Measurements from ENCODE around the gene GTPBP4. TPM values are rescaled to one million over a fixed set of nuclear protein-coding genes. Genes with fewer than 3 reads are reported as not detected.
"Not testable (repeated sequence)": the region's sequence is repeated elsewhere in the genome, so short reads cannot be mapped to it uniquely, and the experiment has no call there.

The GTPBP4 gene
- total RNA-seq, 4 donors from 2014 or later, result 16.9 to 196 (median 22.6) TPM

GRCh38 chr10:1035201-1035600 lies 47.0 kb downstream of the GTPBP4 start:
- Histone ChIP-seq H3K36me3 (peaks cover 0 to 10% (median 0%) of the 10 kb centered on the region in 3 donors), H3K4me3 (no peak overlapping the region), H3K4me1 (peaks cover 0 to 7% (median 0%) of the 10 kb centered on the region in 4 donors), H3K9me3 (no peaks in the 10 kb centered on the region), H3K27me3 (no peaks in the 10 kb centered on the region), H3K27ac (no peak overlapping the region)
- no peak for DNase-seq
- no peak for TF ChIP-seq POLR2A (IDR thresholded peaks at IDR 0.05)
- TF ChIP-seq, protein P1, sequence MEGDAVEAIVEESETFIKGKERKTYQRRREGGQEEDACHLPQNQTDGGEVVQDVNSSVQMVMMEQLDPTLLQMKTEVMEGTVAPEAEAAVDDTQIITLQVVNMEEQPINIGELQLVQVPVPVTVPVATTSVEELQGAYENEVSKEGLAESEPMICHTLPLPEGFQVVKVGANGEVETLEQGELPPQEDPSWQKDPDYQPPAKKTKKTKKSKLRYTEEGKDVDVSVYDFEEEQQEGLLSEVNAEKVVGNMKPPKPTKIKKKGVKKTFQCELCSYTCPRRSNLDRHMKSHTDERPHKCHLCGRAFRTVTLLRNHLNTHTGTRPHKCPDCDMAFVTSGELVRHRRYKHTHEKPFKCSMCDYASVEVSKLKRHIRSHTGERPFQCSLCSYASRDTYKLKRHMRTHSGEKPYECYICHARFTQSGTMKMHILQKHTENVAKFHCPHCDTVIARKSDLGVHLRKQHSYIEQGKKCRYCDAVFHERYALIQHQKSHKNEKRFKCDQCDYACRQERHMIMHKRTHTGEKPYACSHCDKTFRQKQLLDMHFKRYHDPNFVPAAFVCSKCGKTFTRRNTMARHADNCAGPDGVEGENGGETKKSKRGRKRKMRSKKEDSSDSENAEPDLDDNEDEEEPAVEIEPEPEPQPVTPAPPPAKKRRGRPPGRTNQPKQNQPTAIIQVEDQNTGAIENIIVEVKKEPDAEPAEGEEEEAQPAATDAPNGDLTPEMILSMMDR (IDR thresholded peaks at IDR 0.05), result no peak

DNA sequence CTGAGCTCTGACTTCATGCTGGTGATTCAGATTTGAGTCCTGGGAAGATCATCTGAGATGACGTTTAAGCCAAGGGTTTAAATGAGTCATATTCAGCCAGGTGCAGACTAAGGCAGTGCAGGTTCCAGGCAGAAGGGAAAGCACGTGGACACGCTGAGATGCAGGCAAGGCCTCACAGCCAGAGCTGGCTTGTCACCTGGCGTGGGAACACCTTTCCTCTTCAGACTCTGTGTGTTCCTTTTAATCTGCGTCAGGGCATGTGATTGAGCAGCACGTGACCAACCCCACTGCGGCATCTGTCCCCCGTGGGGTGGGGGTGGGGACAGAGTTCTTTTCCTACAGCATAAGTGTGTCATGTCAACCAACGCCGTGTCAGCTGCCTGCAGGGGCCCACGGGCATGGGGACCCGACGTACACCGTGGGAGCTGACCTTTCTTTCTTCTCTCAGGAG lies 48.1 kb downstream of the GTPBP4 start:
- H3K36me3 ChIP-seq, result peaks cover 0 to 22% (median 0%) of the 10 kb centered on the region in 3 donors
- DNase-seq, result peak in 2 of 3 donors; percentile 30 to 68

GRCh38 chr10:1037098-1037497 lies 48.9 kb downstream of the GTPBP4 start:
- peaks cover 0 to 7% (median 0%) of the 10 kb centered on the region in 4 donors for H3K4me1 ChIP-seq
- TF ChIP-seq, protein P1 (IDR thresholded peaks at IDR 0.05), result no peak
- no peak for TF ChIP-seq POLR2A (IDR thresholded peaks at IDR 0.05)
- H3K36me3 ChIP-seq, result peaks cover 0 to 29% (median under 1%) of the 10 kb centered on the region in 3 donors
- H3K27me3 ChIP-seq, result no peaks in the 10 kb centered on the region
- no peak overlapping the region for H3K4me3 ChIP-seq
- no peak for DNase-seq
- H3K27ac ChIP-seq, result no peak overlapping the region
- no peaks in the 10 kb centered on the region for H3K9me3 ChIP-seq

More for the DNA sequence above, 48.1 kb downstream of the GTPBP4 start:
- Histone ChIP-seq H3K27ac (no peak overlapping the region), H3K27me3 (no peaks in the 10 kb centered on the region), H3K4me1 (peaks cover 0 to 7% (median 0%) of the 10 kb centered on the region in 4 donors), H3K4me3 (no peak overlapping the region), H3K9me3 (no peaks in the 10 kb centered on the region)
- no peak for TF ChIP-seq POLR2A (IDR thresholded peaks at IDR 0.05)
- TF ChIP-seq, protein P1 (IDR thresholded peaks at IDR 0.05), result no peak

DNA sequence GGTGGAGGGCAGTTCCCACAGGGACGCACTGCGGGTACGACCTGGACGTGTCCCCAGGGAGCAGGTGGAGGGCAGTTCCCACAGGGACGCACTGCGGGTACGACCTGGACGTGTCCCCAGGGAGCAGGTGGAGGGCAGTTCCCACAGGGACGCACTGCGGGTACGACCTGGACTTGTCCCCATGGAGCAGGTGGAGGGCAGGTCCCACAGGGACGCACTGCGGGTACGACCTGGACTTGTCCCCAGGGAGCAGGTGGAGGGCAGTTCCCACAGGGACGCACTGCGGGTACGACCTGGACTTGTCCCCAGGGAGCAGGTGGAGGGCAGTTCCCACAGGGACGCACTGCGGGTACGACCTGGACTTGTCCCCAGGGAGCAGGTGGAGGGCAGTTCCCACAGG lies 50.5 kb downstream of the GTPBP4 start:
- H3K9me3 ChIP-seq, H3K4me3 ChIP-seq, H3K4me1 ChIP-seq, DNase-seq, H3K27ac ChIP-seq, H3K27me3 ChIP-seq: not testable (repeated sequence)
- peaks cover 0 to 46% (median 5%) of the 10 kb centered on the region in 3 donors for H3K36me3 ChIP-seq

DNA sequence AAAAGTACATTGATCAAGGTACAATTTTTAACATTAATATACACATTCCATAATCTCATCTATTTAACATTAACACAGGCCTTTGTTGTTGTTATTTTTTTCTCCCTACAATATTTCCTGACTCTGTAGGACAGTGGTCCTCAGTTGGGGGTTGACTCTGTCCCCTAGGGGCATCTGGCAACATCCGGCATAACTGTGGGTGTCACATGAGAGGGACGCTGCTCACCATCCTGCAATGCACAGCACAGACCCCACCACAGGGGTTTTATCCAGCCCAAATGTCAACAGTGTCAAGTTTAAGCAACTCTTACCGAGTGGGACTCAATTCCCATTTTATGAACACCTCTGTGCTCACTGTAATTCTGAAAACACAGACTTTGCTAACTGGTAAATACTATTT lies 51.9 kb downstream of the GTPBP4 start:
- no peak for DNase-seq
- no peaks in the 10 kb centered on the region for H3K27me3 ChIP-seq
- peaks cover 0 to 10% (median 3%) of the 10 kb centered on the region in 4 donors for H3K4me1 ChIP-seq
- peaks cover 0 to 46% (median 5%) of the 10 kb centered on the region in 3 donors for H3K36me3 ChIP-seq
- H3K27ac ChIP-seq, result no peak overlapping the region
- no peaks in the 10 kb centered on the region for H3K9me3 ChIP-seq
- TF ChIP-seq, protein P1 (IDR thresholded peaks at IDR 0.05), result no peak
- TF ChIP-seq POLR2A (IDR thresholded peaks at IDR 0.05), result no peak
- no peak overlapping the region for H3K4me3 ChIP-seq

DNA sequence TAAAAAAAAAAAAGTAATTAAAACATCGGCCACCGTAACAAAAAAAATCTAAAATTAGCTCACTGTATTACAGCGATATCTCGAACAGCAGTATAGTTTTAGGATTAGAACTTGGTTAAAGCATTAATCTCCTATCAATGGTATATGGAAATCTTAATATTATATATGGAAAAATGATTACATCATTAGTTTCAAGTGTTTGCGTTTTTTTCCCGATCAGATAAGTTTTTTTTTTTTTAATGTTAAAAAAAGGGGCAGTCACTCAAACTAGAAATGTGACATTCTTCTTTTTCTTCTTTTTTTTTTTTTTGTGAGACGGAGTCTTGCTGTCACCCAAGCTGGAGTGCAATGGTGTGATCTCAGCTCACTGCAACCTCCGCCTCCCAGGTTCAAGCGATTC lies 53.3 kb downstream of the GTPBP4 start:
- TF ChIP-seq, protein P1 (IDR thresholded peaks at IDR 0.05), result no peak
- no peak for TF ChIP-seq POLR2A (IDR thresholded peaks at IDR 0.05)
- H3K4me3 ChIP-seq, result no peak overlapping the region
- no peaks in the 10 kb centered on the region for H3K27me3 ChIP-seq
- peaks cover 0 to 10% (median under 1%) of the 10 kb centered on the region in 4 donors for H3K4me1 ChIP-seq
- no peaks in the 10 kb centered on the region for H3K9me3 ChIP-seq
- H3K27ac ChIP-seq, result no peak overlapping the region
- peaks cover 0 to 46% (median 5%) of the 10 kb centered on the region in 3 donors for H3K36me3 ChIP-seq
- DNase-seq, result no peak
